Activated gamma-delta T cell treated with Interleukin-2 at 50 U/mL for 16 hours (primary cell): Measurements from ENCODE around the gene KLF6.

ENCODE experiments used
- DNase-seq: peaks from one replicate; pipeline ENCODE4 v3.0.0-alpha.2; 2020

The KLF6 gene

DNA sequence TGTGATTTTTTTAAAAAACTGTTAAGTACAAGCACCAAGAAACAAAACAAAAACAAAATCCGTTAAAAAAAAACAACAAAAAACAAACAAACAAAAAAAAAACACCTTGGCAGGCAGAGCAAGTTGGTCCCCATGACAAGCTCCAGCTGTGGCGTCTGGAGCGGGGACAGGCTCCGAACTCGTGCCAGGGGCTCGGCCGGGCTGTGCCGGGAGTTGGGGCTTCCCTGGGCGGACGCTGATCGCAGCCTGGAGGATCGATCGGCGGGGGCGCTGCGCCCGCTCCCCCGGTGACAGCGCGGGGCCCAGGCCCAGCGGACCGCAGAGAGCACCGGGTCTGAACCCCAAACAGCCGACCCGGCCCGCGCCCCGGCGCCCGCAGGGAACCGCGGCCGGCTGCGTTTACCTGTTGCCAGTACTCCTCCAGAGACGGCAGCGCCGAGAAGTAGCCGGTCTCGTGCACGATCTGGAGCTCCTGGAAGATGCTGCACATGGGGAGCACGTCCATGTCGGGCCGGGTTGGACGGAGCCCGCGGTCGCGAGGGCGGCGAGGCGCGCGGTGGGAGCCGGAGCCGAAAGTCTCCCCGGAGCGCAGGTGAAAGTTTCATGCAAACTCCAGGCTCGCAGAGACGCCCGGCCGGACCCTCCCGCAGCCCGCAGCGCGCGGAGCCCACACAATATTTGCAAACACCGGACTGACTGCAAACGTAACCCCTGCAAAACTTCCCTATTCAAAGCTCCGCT, at the start of gene KLF6:
Gene KLF6 (minus strand): TSS at position 700 of the 741 bp plus-strand sequence. CDS start 195 bp downstream, at position 505.
- DNase-seq: peak; percentile 29

DNA sequence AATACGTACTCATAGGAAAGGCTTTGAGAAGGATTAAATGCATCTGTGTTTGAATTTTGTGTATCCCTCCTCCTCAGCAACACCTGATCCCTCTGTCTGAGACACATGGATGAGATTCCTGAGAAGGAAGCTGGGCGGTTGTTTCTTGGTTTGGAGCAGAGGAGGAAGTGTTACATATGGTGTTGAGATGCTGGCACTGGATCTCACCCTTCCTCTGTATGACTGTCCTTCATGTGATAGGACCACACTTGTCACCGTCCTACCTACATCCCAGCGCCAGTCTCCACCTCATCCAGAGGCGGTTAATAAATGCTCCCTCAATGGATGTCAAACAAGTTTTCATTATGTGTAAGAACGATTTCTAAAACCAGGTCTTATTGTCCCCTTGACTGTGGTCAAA, 49.4 kb upstream of the KLF6 start:
- no peak for DNase-seq

DNA sequence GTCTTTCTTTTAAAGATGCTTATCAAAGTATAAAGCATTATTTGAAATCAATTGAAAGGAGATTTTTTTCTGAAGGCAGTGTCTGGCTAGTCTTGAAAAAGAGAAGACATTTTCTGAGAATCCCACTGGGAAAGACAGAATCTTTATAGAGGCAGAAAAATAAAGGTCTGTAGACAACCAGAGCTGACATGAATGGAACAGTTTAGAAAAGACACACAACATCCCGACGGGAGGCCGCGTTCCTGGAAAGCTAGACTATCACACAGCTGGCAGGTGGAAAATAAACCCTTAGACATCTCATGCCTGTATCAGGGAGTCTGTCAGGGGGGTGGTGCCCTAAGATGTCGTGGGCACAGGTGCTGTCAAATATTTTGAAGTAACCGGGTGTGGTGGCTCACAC, 48.0 kb upstream of the KLF6 start:
- DNase-seq: no peak

DNA sequence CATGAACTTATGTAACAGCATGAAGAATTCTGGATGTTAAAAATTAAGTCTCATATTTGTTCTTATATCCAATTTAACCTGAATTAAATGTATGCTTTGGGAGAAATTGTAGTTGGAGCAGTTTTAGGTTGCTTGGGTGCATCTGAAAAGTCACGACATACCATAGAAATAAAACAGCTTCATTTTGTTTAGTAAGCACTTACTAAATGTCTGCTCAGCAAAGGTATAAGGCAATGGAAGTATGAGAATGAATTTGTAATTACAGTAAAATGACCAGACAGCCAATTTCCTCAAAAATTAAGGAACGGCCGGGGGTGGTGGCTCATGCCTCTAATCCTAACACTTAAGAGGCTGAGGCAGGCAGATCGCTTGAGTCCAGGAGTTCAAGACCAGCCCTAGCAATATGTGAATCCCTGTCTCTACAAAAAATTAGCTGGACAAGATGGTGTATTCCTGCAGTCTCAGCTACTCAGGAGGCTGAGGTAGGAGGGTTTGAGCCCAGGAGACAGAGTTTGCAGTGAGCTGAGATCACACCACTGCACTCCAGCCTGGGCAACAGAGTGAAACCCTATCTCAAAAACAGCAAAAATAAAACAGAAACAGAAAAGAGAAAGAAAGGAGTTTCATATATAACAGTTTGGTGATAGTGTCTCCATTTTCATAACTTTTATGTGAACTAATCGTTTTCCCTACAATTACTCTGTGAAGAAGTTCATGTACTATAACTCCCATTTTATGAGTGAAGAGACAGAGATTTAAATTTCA, 47.2 kb upstream of the KLF6 start:
- no peak for DNase-seq

DNA sequence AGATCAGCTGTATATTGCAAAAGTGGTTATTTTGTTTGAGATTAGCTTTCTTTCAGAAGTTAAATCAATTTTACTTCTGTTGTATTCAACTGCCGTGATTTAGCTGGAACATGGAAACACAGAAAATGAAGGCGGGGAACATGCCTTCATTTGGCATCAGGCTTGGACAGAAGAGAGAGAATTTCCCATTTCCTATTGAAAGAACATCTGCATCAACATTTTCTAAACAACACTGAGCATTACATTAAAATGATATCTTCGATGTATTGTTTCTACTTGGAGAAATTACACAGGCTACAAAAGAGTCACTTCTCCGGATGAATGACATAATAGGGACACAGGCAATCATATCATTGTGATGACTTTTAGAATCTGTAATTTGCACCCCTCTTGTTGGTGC, 46.6 kb upstream of the KLF6 start:
- DNase-seq: no peak

GRCh38 chr10:3830946-3831345, 45.9 kb upstream of the KLF6 start:
- DNase-seq: no peak

GRCh38 chr10:3829156-3830050, 44.4 kb upstream of the KLF6 start:
- DNase-seq: no peak

DNA sequence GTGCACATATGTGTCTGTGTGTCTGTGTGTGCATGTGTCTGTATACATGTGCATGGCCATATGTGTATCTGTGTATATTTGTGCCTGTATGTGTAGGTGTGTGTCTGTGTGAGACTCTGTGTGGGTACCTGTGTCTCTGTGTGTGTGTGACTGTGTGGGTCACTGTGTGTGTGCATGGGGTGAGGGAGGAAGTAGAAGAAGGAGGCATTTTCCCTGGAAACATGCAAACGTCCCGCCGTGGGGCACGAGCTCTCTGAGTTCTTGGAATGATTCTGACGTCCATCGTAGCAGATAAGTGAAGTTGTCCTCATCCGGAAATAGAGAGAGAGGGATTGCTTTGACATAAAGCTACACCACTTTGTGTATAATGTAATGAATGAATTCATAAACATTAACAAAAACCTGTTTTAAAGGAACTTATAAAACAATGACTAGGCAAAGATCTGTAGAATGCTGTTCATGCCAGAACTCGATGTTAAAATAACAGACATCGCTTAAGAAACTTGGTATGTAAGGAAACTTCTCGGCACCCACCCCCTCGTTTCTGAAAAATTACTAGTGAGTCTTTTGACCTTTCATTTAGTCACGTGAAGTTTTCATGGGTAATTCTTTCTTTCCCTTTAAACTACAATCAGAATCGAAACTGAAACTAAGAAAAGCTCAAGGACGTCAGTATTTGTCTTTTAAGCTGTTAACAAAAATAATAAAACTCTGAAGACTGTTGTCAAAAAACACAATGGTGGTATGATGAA, 43.6 kb upstream of the KLF6 start:
- no peak for DNase-seq

GRCh38 chr10:3827768-3828403, 42.9 kb upstream of the KLF6 start:
- DNase-seq: no peak

DNA sequence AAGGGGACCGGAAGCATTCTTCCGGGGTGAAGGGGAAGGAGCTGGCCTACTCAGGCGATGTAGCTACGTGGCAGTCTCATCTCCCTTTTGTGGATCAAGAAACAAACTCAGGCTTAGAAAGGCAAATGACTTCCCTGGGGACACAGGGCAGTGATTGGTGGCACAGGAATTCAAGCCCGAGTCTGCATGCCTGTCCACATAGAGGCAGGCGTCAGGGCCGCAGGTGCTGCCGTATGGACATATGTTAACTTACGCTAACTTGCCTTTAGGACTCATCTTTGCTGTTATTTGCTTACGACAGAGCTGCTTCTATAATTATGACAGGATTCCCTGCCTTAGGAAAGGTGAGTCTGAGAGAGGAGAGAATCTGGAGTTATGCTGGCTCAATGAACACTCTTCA, 42.3 kb upstream of the KLF6 start:
- DNase-seq: no peak

GRCh38 chr10:3825862-3826351, 40.9 kb upstream of the KLF6 start:
- no peak for DNase-seq

DNA sequence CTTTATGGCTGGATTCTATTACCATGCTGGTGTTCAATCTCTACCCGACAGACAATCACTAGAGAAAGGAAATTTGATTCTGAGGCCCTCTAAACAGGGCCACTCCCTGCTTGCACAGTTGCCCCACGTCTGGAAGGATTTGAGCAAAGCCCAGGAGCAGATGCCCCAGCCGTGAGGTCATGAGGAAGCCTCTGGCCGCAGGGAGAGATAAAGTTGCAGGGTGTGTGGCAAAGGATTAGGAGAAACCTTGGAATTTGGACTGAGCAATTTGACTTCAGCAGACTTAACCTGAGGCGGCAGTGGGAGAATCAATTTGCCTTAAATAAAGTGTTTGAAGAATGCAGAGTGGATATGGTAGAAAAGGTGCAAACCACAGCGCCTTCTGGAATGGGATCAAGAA, 40.2 kb upstream of the KLF6 start:
- no peak for DNase-seq

- DNase-seq: no peak
Observed at GRCh38 chr10:3822541-3823330, 37.7 kb upstream of the KLF6 start.

- no peak for DNase-seq
Observed at GRCh38 chr10:3820255-3820654, 35.2 kb upstream of the KLF6 start.

DNA sequence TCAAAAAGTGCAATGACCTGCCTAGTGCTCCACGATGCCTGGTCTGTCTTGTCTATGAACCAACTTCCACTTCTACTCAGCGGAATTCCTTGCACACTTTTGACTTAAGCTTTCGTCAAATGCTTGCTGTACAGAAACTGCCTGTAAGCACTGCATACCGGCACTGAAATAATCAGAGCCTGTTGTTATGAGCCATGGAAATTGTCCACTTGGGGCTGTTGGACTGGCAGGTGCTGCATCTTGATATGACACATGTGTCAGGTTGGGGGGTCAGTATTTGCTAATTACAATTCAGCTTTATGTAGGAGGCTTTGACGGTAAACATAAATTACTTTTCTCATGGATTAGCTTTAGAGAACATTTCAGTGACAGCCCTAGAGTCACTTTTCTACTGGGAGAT, 32.0 kb upstream of the KLF6 start:
- DNase-seq: no peak

DNA sequence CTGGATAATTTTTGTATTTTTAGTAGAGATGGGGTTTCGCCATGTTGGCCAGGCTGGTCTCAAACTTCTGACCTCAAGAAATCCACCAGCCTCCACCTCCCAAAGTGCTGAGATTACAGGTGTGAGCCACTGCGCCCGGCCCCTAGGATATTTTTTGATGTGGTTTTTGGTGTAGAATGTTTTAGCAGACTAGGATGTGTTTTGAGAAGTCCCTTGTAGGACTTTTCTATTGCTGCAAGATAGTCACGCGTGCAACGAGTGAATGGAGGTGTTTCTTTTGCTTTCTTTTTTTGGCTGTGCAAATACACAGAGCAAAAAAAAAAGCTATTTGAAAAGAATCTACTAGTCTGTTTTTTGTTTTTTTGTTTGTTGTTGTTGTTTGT, 29.8 kb upstream of the KLF6 start:
- no peak for DNase-seq

GRCh38 chr10:3813986-3814837, 29.2 kb upstream of the KLF6 start:
- DNase-seq: no peak

DNA sequence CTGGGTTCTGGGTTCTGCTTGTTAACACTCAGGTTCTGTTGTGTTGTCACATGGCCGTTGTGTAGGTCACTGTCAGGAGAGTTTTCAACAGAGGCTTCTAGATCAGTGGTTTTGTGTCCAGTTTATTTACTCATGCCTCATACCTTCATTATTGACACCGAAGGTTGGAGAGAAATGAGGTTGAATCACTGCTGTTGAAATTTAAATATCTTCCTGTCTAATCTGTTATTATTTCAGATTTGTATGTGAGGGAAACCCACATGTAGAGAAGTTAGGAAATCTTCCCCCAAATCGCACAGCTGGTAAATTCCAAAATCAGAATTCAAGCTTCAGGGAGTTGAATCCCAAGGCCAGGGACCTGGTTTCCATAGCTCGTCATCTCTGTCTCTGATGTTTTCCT, 28.3 kb upstream of the KLF6 start:
- DNase-seq: no peak

GRCh38 chr10:3812141-3812540, 27.1 kb upstream of the KLF6 start:
- no peak for DNase-seq

- no peak for DNase-seq
Observed at GRCh38 chr10:3811291-3811870, 26.4 kb upstream of the KLF6 start.
